Activated CD4-positive, alpha-beta memory T cell treated with anti-CD3 and anti-CD28 coated beads, Interleukin-2, amount 10 ng/mL, durations not matched to agents 7 days and 5 days (primary cell): ENCODE data around the gene JHY. TPM values are rescaled to one million over a fixed set of nuclear protein-coding genes. Genes with fewer than 3 reads are reported as not detected.

ENCODE experiments used
- CTCF ChIA-PET: fragments of 350-600 bp; sonication (Branson Sonifier 250); formaldehyde crosslinking; loops from one replicate; lab custom pipeline; 2021; ENCODE audit warnings: antibody characterized with exemption, inconsistent platforms; lab: Charles Lee
- POLR2A ChIA-PET: fragments of 350-600 bp; sonication (Branson Sonifier 250); formaldehyde crosslinking; loops from one replicate; lab custom pipeline; 2021; ENCODE audit warnings: antibody characterized with exemption; lab: Charles Lee
- DNase-seq: peaks from one replicate; pipeline ENCODE4 v3.0.0-alpha.2; 2020
- H3K27ac Mint-ChIP-seq: one replicate; pipeline ENCODE4 v1.8.0; 2021; ENCODE audit warnings: mild to moderate bottlenecking, mixed read lengths
- H3K27me3 Mint-ChIP-seq: one replicate; pipeline ENCODE4 v1.8.0; 2021; ENCODE audit warnings: mixed read lengths
- H3K36me3 Mint-ChIP-seq: one replicate; pipeline ENCODE4 v1.8.0; 2021; ENCODE audit warnings: low read depth, mixed read lengths
- H3K4me1 Mint-ChIP-seq: one replicate; pipeline ENCODE4 v1.8.0; 2021; ENCODE audit warnings: mixed read lengths
- H3K4me3 Mint-ChIP-seq: one replicate; pipeline ENCODE4 v1.8.0; 2021; ENCODE audit warnings: mild to moderate bottlenecking, mixed read lengths
- H3K9me3 Mint-ChIP-seq: one replicate; pipeline ENCODE4 v1.8.0; 2021; ENCODE audit warnings: mixed read lengths
- total RNA-seq, 2 experiments: library from RNA; stranded (reverse); gene quantifications; one replicate each; pipeline ENCODE4 v1.2.3, GENCODE V29; 2021

The JHY gene
- total RNA-seq, 2 experiments from 2014 or later: 1.7 to 2.1 TPM

DNA sequence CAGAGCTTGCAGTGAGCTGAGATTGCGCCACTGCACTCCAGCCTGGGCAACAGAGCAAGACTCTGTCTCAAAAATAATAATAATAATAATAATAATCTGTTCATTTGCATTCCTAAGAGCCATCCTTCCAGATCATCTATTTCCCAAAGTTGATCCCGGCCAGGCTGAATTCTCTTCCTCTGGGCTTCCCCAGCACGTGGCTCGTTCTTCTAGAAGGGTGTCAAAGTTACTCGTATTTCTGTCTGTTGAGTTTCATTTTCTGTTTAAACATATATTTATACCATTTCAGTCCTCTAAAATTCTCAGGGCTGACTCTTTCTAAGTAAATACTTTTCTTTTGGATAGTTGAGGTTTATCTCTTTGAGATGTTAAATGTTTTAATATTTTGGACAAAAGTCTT, 4.8 kb upstream of the JHY start:
- no peak overlapping the region for H3K4me3 Mint-ChIP-seq
- no peak overlapping the region for H3K27ac Mint-ChIP-seq
- H3K4me1 Mint-ChIP-seq: peaks cover 12% of the 10 kb centered on the region
- H3K9me3 Mint-ChIP-seq: no peaks in the 10 kb centered on the region
- ChIA-PET POLR2A (no interaction called here), CTCF (no interaction called here)
- DNase-seq: no peak
- no peaks in the 10 kb centered on the region for H3K36me3 Mint-ChIP-seq
- H3K27me3 Mint-ChIP-seq: peaks cover 25% of the 10 kb centered on the region

DNA sequence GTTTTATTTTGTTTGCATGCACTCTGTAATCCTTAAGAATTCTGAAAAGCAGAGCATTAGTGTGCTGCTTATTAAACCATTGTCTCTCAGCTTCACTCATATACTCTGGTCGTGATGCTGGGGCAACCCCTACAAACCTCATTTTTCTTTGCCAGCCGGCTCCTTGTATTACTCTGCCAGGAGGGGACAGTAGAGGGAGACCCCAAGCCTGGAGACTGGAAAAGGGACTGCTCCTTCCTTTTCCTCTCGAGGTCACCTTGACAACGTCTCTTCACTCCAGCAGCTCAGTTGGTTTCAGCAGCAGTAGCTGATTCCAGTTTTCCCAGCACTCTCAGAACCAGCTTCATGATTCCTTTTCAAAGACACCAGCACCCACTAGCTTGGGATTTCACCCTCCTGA, 2.8 kb upstream of the JHY start:
- Mint-ChIP-seq H3K4me3 (no peak overlapping the region), H3K27me3 (peaks cover 19% of the 10 kb centered on the region), H3K36me3 (no peaks in the 10 kb centered on the region), H3K4me1 (peaks cover 18% of the 10 kb centered on the region), H3K9me3 (no peaks in the 10 kb centered on the region), H3K27ac (no peak overlapping the region)
- ChIA-PET CTCF (interaction anchor here (0.9 to 1.9 kb wide), 3 partner anchors 39 to 174 kb away, joined by 3 to 5 read pairs (median 4); no protein-coding TSS in a partner anchor), POLR2A (no interaction called here)
- DNase-seq: no peak

DNA sequence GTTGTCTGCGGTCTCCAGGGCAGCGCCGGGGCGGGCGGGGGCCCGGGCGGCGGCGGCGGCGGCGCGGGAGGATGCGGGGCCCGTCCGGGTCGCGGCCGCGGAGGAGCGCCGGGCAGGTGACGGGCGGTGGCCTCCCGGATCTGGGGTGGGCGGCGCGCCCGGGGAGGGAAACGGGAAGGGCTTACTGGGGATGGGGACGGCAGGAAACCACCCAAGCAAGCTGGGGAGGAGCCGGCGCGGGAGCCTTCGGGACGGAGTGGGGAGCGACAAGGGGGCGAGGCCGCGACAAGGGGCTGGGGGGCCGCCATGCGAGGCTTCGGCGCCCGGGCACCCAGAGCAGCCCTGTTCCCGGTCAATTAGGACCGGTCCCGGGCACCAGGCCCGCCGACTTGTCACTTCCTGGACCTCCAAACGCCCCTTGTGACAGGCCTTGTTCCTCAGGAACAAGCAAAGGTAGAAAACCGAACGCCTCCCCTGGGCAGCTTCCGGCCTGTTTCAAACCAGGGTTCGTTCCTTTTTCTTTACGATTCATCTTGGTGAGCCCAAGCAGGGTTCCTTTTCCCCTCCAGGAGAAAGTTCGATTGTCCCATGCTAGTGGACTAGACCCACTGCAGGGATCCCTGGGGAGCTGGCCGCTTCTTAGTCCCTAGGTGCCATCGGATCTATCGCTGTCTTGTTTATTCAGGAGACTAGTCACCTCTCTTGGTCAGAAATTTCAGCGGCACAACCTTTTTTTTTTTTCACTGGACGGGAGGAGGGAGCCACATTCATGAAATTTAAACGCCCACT, 492 bp downstream of the JHY start:
- Mint-ChIP-seq H3K9me3 (no peaks in the 10 kb centered on the region), H3K4me3 (peak overlapping the region; percentile 77), H3K27me3 (peaks cover 17% of the 10 kb centered on the region), H3K27ac (peak overlapping the region; percentile 62), H3K4me1 (peaks cover 13% of the 10 kb centered on the region), H3K36me3 (peaks cover 2% of the 10 kb centered on the region)
- POLR2A ChIA-PET: interaction anchor here (0.7 to 1.3 kb wide), 6 partner anchors 10 to 186 kb away, joined by 3 to 5 read pairs (median 3); partner anchors contain the start of gene HSPA8
- peak; percentile 58 for DNase-seq
- CTCF ChIA-PET: interaction anchor here (0.6 to 1.6 kb wide), 8 partner anchors 12 to 173 kb away, joined by 3 to 6 read pairs (median 4); no protein-coding TSS in a partner anchor

DNA sequence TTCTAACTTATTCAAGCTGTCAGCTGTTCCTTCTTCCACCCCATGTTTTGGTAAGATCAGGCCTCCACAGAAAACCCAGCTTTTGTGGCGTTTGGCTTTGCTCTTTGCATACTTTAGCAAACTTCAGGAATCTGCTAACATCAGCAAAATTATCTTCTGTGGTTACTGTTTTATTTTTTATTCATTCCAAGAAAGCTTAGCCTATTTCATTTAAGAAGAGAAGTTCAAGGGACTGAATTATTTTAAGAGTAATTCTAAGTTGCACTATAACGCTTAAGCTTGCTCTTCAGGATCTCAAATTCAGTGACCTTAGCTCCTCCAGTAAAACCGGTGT, 1.1 kb downstream of the JHY start:
- CTCF ChIA-PET: interaction anchor here (0.6 to 1.6 kb wide), 8 partner anchors 11 to 173 kb away, joined by 3 to 6 read pairs (median 4); no protein-coding TSS in a partner anchor
- H3K4me1 Mint-ChIP-seq: peaks cover 10% of the 10 kb centered on the region

DNA sequence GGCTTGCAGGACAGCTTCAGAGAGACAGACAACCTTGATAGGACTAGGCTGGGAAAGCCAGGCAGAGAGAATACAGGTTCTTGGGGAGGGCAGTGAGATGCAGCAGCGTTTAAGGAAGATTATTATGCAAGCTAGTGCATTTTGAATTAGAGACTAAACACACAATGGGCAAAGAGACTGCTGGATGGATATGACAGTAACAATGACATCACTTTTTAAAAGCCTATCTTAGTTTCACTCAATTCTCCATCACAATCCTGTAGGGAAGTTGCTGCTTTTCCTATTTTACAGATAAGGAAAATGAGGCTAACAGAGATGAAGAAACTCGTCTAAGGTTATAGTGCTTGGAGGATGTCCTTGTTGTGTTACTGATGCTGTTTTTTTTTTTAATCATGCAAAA, 5.6 kb downstream of the JHY start:
- H3K27me3 Mint-ChIP-seq: no peaks in the 10 kb centered on the region
- POLR2A ChIA-PET: no interaction called here
- DNase-seq: no peak
- CTCF ChIA-PET: interaction anchor here (0.6 to 1.4 kb wide), 2 partner anchors 135 to 165 kb away, joined by 3 read pairs; no protein-coding TSS in a partner anchor
- H3K36me3 Mint-ChIP-seq: peaks cover 2% of the 10 kb centered on the region
- H3K4me3 Mint-ChIP-seq: no peak overlapping the region
- no peak overlapping the region for H3K27ac Mint-ChIP-seq
- H3K4me1 Mint-ChIP-seq: peaks cover 5% of the 10 kb centered on the region
- H3K9me3 Mint-ChIP-seq: no peaks in the 10 kb centered on the region

More for the DNA sequence above, 1.1 kb downstream of the JHY start:
- no peaks in the 10 kb centered on the region for H3K9me3 Mint-ChIP-seq
- DNase-seq: no peak
- POLR2A ChIA-PET: interaction anchor here (0.7 to 1.3 kb wide), 6 partner anchors 11 to 187 kb away, joined by 3 to 5 read pairs (median 3); partner anchors contain the start of gene HSPA8
- H3K4me3 Mint-ChIP-seq: peak overlapping the region; percentile 71
- H3K27me3 Mint-ChIP-seq: peaks cover 17% of the 10 kb centered on the region
- peaks cover 2% of the 10 kb centered on the region for H3K36me3 Mint-ChIP-seq
- H3K27ac Mint-ChIP-seq: peak overlapping the region; percentile 62

DNA sequence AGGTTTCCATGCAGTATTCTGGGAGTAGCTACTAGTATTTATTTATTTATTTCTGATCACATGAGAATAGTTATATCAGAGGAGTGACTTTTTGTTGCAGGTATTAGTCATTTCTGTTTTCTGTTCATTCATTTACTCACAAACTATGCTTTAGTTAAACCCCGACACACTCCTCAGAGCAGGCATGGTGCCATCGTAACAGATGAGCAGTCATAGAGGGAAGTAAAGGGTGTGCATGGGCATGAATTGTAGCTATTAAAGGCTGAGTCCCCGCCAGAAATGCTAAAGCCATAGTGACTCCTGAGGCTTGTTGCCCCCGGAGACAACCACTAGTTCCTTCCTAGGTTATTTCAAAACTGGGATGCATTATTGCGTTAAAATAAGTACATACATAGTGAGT, 10.6 kb downstream of the JHY start:
- no peak overlapping the region for H3K4me3 Mint-ChIP-seq
- no peaks in the 10 kb centered on the region for H3K36me3 Mint-ChIP-seq
- H3K27me3 Mint-ChIP-seq: no peaks in the 10 kb centered on the region
- H3K27ac Mint-ChIP-seq: no peak overlapping the region
- H3K9me3 Mint-ChIP-seq: no peaks in the 10 kb centered on the region
- POLR2A ChIA-PET: no interaction called here
- CTCF ChIA-PET: no interaction called here
- no peak for DNase-seq
- no peaks in the 10 kb centered on the region for H3K4me1 Mint-ChIP-seq

DNA sequence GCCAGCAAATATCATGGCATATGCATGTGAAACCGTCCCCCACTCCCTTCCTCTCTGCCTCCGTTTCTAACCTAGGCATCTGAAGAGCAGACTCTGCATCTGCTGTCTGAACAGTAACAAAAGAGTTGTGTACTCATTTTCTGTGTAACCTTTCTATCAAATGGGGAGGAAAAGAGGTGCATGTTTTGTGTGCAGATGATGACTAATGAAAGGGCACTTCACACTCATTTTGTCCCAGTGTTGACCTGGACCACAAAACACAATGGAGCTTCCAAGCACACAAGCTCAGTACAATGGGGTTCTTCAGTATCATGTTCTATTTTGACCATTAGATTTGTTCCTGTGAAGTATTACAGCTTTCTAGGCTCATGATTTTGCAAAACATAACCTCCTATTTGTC, 13.0 kb downstream of the JHY start:
- Mint-ChIP-seq H3K27ac (no peak overlapping the region), H3K9me3 (no peaks in the 10 kb centered on the region), H3K4me1 (no peaks in the 10 kb centered on the region), H3K4me3 (no peak overlapping the region), H3K27me3 (no peaks in the 10 kb centered on the region), H3K36me3 (no peaks in the 10 kb centered on the region)
- ChIA-PET POLR2A (interaction anchor here (0.9 kb wide), 1 partner anchor 12 kb away, joined by 4 read pairs; no protein-coding TSS in a partner anchor), CTCF (interaction anchor here (1.5 kb wide), 1 partner anchor 12 kb away, joined by 3 read pairs; no protein-coding TSS in a partner anchor)
- no peak for DNase-seq

DNA sequence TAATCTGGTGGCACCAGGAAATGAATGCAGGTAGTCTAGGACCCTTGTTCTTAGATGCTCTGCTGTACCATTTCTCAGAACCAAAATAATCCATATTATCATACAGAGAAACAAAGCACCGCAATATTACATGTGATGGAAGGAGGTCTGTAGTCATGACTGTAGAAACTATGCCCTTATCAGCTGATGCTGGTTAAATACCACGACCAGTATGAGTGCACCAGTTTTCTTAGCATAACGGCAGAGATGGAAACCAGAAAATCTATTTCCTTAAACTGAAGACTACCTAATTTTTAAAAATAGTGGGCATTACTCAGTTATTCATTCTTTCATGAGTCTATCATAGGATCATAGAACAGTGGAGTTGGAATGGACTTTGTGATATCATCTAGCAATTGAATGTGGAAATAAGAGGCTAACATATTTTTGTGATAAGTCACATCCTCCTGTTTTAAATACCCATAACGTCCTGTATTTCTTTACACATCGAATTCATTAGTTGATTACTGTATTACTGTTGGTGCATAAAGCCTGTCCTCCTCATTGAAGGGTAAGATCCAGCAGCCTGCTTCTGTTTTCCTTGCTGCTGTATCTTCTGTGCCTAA, 15.1 kb downstream of the JHY start:
- no peaks in the 10 kb centered on the region for H3K9me3 Mint-ChIP-seq
- DNase-seq: no peak
- no peak overlapping the region for H3K27ac Mint-ChIP-seq
- CTCF ChIA-PET: no interaction called here
- H3K4me3 Mint-ChIP-seq: no peak overlapping the region
- H3K36me3 Mint-ChIP-seq: no peaks in the 10 kb centered on the region
- POLR2A ChIA-PET: no interaction called here
- H3K4me1 Mint-ChIP-seq: peaks cover 1% of the 10 kb centered on the region
- H3K27me3 Mint-ChIP-seq: no peaks in the 10 kb centered on the region

DNA sequence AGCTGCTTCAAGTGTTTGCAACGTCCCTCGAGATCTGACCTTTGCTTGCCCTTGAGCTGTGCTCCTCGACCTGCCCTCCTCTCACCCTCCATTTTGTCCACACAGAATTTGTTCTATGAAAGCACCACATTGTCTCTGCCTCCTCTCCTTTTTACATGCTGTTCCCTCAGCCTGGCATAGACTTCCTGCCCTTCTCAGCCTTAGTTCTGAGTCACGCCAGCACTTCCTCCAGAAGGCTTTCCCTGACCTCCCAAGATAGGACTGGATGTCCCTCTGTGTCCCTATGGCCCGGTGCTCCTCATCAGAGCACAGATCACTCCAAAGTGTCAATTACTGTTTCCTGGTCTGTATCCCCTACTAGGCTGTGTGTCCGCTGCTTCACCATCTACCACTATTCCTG, 16.2 kb downstream of the JHY start:
- ChIA-PET POLR2A (no interaction called here), CTCF (no interaction called here)
- Mint-ChIP-seq H3K27me3 (no peaks in the 10 kb centered on the region), H3K9me3 (no peaks in the 10 kb centered on the region), H3K4me3 (no peak overlapping the region), H3K4me1 (peaks cover 1% of the 10 kb centered on the region), H3K27ac (no peak overlapping the region), H3K36me3 (no peaks in the 10 kb centered on the region)
- DNase-seq: no peak

DNA sequence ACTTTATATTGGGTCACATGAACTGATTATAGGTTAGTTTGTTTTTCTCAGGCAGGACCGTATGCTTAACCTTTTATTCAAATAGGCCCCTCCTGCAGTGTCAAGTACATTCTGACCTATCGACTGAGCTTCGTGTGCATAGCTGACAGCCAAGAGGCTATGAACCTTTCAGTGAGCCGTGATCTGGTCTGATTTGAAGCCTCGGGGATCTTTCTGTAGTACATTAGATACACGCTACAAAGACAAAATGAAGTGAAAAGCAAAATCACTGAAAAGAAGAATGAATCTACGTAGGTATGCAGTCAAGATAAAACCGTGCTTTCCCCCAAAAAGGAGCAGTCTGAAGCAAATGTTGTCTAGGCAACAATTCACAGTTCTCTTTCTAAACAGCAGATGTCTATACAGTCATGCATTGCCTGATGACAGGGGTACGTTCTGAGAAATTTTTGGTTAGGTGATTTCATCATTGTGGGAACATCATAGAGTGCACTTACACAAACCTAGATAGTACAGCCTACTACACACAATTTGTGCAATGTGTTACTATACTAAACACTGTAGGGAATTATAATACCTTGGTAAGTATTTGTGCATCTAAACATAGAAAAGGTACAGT, 18.1 kb downstream of the JHY start:
- no peak for DNase-seq
- CTCF ChIA-PET: interaction anchor here (1.3 to 1.9 kb wide), 2 partner anchors 47 to 120 kb away, joined by 4 to 8 read pairs; no protein-coding TSS in a partner anchor
- Mint-ChIP-seq H3K36me3 (no peaks in the 10 kb centered on the region), H3K27me3 (no peaks in the 10 kb centered on the region), H3K4me3 (no peak overlapping the region), H3K9me3 (no peaks in the 10 kb centered on the region), H3K4me1 (peaks cover 1% of the 10 kb centered on the region), H3K27ac (no peak overlapping the region)
- POLR2A ChIA-PET: no interaction called here

DNA sequence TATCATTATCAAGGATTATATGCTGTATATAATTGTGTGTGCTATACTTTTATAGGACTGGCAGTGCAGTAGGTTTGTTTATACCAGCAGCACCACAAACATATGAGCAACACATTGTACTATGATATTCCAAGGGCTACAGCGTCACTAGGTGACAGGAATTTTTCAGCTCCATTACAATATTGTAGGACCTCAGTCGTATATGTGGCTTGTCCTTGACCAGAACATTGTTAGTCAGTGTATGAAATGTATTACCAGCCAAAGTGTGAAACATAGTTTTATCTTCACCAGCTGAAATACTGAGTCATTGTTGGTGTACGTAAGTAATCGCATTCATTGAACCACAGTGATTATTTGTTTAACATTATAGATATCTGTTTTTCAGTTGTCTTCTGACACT, 20.4 kb downstream of the JHY start:
- no peaks in the 10 kb centered on the region for H3K27me3 Mint-ChIP-seq
- no peak overlapping the region for H3K27ac Mint-ChIP-seq
- H3K36me3 Mint-ChIP-seq: no peaks in the 10 kb centered on the region
- DNase-seq: no peak
- H3K4me1 Mint-ChIP-seq: peaks cover 1% of the 10 kb centered on the region
- no peaks in the 10 kb centered on the region for H3K9me3 Mint-ChIP-seq
- H3K4me3 Mint-ChIP-seq: no peak overlapping the region
- CTCF ChIA-PET: no interaction called here
- POLR2A ChIA-PET: no interaction called here

DNA sequence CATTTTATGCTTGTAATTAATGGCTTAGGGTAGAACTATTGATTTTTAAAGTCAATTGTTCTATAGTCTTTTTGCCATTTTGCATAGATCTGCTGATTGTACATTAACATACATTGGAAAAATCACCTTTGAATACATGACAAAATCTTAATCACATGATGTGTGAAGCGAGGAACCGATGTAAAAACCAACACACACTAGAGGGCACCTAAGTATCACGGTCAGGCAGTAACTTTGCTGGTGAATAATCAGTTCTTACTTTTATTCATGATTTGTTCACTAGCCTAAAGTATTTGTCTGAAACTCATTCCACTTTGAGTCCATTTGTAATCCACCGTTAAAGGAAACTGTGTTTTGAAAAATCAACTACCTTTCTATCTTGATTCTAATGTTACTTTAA, 28.2 kb downstream of the JHY start:
- ChIA-PET CTCF (no interaction called here), POLR2A (no interaction called here)
- Mint-ChIP-seq H3K36me3 (no peaks in the 10 kb centered on the region), H3K27ac (no peak overlapping the region), H3K27me3 (no peaks in the 10 kb centered on the region), H3K9me3 (no peaks in the 10 kb centered on the region), H3K4me1 (no peaks in the 10 kb centered on the region), H3K4me3 (no peak overlapping the region)
- no peak for DNase-seq

DNA sequence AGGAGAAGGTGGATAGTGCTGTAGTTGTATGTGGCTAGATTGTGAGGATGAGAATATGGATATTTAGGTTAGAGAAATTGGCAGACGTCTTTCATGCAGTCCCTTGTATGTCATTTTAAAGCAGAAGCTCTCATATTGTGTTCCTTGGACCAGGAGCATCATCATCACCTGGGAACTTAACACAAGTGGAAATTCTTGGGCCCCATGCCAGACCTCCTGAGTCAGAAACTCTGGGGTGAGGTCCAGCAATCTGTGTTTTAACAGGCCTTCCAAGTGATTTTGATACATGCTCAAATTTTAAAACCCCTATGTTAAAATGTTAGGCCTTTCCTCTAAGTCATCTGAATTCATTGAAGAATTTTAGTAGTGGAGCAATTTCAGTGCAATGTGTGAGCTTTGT, 34.8 kb downstream of the JHY start:
- Mint-ChIP-seq H3K4me1 (no peaks in the 10 kb centered on the region), H3K4me3 (no peak overlapping the region), H3K36me3 (no peaks in the 10 kb centered on the region), H3K27me3 (no peaks in the 10 kb centered on the region), H3K9me3 (no peaks in the 10 kb centered on the region), H3K27ac (no peak overlapping the region)
- ChIA-PET POLR2A (no interaction called here), CTCF (interaction anchor here (1.0 kb wide), 1 partner anchor 137 kb away, joined by 3 read pairs; no protein-coding TSS in a partner anchor)
- no peak for DNase-seq
